Urothelium cell line (cell line): ENCODE measurements around the gene LARGE1.
A peak's percentile ranks its signal among the peaks of the same experiment; 100 is the strongest.

Experiments
- DNase-seq: peaks from one replicate; pipeline ENCODE4 v3.0.0; 2011; ENCODE audit warnings: low spot score, mixed read lengths
- FAIRE-seq: peaks from 2 replicates; lab custom pipeline; 2011; peaks lifted over from hg19 to GRCh38; lab: Jason Lieb, UNC

Gene LARGE1

GRCh38 chr22:33539902-33540751, 380.1 kb downstream of the LARGE1 start:
- FAIRE-seq (no peak), DNase-seq (no peak)

- FAIRE-seq: no peak
- no peak for DNase-seq
These were observed 380.9 kb downstream of the LARGE1 start for GRCh38 chr22:33539202-33539901.

GRCh38 chr22:33538277-33538885, 381.9 kb downstream of the LARGE1 start:
- FAIRE-seq (no peak), DNase-seq (no peak)

- DNase-seq (no peak), FAIRE-seq (no peak)
These were observed 383.2 kb downstream of the LARGE1 start for GRCh38 chr22:33537059-33537458.

- no peak for FAIRE-seq
- DNase-seq: no peak
These were observed 384.1 kb downstream of the LARGE1 start for GRCh38 chr22:33535937-33536875.

GRCh38 chr22:33529424-33530113, 390.7 kb downstream of the LARGE1 start:
- FAIRE-seq: no peak

GRCh38 chr22:33528183-33528582, 392.1 kb downstream of the LARGE1 start:
- DNase-seq (no peak), FAIRE-seq (no peak)

More at GRCh38 chr22:33529424-33530113, 390.7 kb downstream of the LARGE1 start:
- no peak for DNase-seq

- DNase-seq: no peak
- no peak for FAIRE-seq
These were observed 393.7 kb downstream of the LARGE1 start for GRCh38 chr22:33526434-33527107.

GRCh38 chr22:33524511-33525260, 395.6 kb downstream of the LARGE1 start:
- FAIRE-seq: no peak
- DNase-seq: no peak

GRCh38 chr22:33521879-33522665, 398.2 kb downstream of the LARGE1 start:
- FAIRE-seq (no peak), DNase-seq (no peak)

GRCh38 chr22:33520904-33521780, 399.1 kb downstream of the LARGE1 start:
- no peak for DNase-seq
- FAIRE-seq: no peak

- FAIRE-seq (no peak), DNase-seq (no peak)
These were observed 400.0 kb downstream of the LARGE1 start for GRCh38 chr22:33519974-33520903.

GRCh38 chr22:33519071-33519973, 401.0 kb downstream of the LARGE1 start:
- peak; percentile 53 for DNase-seq
- FAIRE-seq: no peak

GRCh38 chr22:33518405-33518804, 401.9 kb downstream of the LARGE1 start:
- DNase-seq: no peak
- FAIRE-seq: no peak

GRCh38 chr22:33515795-33516194, 404.5 kb downstream of the LARGE1 start:
- FAIRE-seq (no peak), DNase-seq (no peak)
